SH-SY5Y (cell line): Measurements from ENCODE around the gene CYP2W1.

Experiments used
- GATA2 ChIP-seq: IDR thresholded peaks from 2 replicates; pipeline ENCODE4 v1.6.1; 2011; ENCODE audit warnings: mild to moderate bottlenecking, low read depth, low read length
- GATA3 ChIP-seq: IDR thresholded peaks from 2 replicates; pipeline ENCODE4 v1.6.1; 2011; ENCODE audit warnings: low read depth, mild to moderate bottlenecking, low read length, moderate library complexity

The CYP2W1 gene

DNA sequence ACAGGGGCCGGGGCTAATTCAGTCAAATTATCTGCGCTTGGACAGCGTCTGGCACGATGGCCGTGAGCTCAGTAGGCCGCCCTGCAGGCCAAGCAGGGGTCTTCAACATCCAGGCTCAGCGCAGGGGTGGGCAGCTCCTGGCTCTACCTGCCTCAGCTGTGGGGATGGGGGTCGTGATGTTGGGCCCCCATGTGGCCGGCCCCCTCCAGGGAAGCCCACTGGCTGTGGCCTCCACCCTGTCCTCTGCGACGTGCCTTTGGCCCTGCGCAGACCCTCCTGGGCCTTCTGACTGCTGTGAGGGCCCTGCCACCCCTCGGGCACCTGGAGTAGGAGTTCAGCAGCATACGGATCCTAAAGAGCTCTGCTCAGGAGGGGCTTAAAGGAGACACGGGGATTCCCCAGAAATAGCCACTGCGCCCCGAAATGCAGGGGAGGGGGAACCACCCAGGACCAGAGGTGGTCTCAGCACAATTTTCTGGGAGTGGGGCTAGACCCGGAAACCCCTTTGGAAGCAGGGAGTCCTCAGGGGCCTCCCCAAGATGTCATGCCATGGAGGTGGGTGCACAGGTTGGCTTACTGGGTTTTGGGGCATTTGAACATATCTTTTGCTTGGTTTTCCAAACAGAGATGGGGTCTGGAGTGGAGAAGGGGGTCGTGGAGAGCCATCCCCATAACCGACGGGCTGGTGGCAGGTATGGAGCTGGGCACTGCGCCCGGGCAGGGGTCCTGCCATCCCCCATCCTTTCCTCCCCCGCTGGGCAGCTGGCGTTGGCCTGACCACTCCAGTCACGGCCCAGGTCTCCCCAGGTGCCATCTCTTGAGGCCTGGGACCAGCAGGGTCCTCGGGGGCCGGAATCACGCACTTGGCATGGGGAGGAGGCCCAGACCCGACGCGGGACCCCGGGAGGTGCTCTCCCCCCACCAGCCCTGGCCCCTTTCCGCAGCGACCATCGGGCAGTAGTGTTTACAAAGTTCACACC, 24.5 kb upstream of the CYP2W1 start:
- TF ChIP-seq GATA2 (no peak), GATA3 (no peak)

DNA sequence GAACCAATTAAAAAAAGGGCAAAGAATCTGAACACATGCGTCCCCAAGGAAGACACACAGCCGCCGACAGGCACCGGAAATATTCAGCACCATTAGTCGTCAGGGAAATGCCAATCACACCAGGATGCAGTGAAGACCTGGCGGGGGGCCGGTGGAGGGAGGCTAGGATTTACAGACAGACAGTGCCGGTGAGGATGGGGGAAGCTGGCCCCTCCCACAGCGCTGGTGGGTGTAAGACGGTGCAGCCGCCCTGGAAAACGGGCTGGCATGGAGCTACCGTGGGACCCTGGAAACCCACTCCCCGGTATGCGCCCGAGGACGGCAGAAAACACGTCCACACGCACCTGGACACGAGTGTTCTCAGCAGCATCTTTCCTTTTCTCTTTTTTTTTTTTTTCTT, 23.7 kb upstream of the CYP2W1 start:
- TF ChIP-seq GATA3: no peak
- no peak for TF ChIP-seq GATA2

DNA sequence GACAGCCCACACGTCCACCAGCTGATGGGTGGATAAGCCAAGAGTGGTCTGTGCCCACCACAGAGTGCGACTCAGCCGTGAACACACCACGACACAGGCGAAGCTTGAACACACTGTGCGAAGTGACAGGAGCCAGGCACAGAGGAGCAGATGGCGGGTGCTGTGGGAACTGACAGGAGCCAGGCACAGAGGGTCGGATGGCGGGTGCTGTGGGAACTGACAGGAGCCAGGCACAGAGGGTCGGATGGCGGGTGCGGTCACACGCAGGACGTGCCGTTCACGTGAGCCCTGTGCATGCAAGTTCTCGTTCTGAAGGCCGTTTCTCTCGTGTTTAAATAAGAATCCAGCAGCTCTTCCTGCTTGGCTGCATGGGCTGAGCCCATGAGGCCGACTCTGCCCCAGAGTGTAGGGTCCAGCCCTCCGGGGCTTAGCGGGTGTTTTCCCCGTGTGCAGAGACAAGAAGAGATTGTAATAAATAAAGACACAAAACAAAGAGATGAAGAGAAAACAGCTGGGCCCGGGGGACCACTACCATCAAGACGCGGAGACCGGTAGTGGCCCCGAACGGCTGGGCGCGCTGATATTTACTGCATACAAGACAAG, 22.6 kb upstream of the CYP2W1 start:
- TF ChIP-seq GATA3 (no peak), GATA2 (peak; percentile 44)

DNA sequence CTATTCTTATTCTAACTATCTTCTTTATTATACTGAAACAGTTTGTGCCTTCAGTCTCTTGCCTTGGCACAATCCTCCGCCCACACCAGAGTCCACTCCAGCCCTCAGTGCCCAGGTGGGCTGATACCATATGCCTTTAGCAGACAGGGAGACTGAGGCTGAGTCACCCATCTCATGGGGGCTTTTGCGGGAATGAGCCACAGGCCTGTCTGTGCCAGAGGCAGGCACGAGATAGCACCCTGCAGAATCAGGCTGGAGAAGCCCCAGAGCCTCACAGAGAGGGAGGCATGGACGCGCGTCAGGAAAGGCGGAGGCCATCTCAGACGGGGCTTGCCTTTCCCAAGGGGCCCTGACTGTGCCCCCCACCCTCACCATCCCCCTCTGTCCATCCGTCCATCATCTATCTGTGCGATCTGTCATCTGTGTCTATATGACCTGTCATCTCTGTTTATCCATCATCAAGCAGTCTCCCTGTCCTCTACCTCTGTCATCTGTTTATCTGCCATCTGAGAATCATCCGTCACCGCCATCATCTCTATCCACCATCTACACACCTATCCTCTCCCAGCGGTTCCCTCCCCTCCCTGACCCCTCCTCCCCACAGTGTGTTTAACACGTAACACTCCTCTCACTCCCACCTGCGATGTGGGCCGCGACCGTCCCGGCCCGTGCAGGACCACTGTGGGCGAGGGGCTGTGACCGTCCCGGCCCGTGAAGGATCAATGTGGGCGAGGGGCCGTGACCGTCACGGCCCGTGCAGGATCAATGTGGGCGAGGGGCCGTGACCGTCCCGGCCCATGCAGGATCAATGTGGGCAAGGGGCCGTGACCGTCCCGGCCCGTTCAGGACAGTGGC, 21.2 kb upstream of the CYP2W1 start:
- TF ChIP-seq GATA3: no peak
- peak; percentile 48; the same call in 1 of the 2 replicates for TF ChIP-seq GATA2

DNA sequence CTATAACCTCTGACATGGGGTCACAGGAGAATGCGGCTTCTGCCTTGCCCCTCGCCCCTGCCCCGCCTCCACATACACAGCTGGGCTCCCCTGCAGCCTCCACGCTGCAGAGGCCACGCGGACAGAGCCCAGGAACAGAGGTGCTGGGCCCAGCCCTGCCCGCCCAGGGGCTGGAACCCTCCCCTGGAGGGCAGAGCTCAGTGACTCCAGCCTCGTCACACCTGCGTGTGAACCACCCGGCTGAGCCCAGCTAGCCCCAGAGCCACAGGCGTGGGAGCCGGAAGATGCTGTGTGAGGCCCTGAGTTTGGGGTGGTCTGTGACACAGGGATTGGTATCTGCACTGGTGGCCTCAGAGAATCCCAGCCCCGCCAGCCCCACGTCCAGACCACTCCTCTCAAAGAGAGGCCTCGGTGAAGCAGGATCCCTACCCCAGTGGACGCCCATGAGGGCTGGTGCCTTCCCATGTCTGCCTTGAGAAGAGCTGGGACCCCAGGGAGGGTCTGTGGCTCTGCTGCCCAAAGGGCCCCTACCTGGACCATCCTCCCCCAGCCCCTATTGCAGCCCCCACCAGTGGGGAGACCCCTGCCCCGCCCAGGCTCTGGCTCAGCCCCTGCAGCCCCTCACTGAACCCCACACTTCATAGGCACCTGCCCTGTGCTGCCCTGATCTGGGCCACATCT, 20.4 kb upstream of the CYP2W1 start:
- TF ChIP-seq GATA3: no peak
- TF ChIP-seq GATA2: no peak

DNA sequence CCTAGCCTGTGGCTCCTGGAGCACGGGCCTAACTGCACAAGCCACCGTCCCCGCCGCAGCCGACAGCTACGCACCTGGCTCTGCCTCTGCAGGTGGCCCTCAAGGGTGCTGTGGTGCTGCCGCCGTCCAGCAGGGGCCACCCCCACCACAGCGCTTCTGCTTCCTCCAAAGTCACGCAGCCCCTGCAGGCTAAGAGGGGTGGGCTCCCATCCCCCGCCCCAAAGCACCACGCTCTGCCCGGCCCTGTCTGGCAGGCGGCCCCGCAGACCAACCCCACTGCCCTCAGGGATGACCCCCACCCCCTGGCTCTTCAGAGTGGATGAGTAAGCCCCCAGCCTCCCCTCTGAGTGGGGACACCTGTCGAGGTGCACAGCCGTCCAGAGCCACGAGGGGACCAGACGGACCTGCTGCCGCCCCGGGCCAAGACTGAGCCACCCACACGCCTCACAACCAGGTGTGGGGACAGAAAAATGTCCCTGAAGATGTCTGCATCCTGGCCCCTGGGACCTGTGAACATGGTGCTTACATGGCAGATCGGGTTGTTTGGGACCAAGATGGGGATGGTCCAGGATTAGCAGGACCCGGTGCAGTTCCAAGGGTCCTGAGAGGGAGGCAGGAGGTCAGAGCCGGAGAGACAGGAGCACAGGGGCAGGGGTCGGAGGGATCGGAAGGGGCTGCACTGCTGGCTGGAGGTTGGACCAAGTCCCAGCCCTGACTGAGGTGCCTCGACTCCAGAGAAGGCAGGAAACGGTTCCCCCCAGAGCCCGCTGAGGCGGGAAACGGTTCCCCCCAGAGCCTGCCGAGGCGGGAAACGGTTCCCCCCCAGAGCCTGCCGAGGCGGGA, 19.5 kb upstream of the CYP2W1 start:
- TF ChIP-seq GATA2 (no peak), GATA3 (no peak)

DNA sequence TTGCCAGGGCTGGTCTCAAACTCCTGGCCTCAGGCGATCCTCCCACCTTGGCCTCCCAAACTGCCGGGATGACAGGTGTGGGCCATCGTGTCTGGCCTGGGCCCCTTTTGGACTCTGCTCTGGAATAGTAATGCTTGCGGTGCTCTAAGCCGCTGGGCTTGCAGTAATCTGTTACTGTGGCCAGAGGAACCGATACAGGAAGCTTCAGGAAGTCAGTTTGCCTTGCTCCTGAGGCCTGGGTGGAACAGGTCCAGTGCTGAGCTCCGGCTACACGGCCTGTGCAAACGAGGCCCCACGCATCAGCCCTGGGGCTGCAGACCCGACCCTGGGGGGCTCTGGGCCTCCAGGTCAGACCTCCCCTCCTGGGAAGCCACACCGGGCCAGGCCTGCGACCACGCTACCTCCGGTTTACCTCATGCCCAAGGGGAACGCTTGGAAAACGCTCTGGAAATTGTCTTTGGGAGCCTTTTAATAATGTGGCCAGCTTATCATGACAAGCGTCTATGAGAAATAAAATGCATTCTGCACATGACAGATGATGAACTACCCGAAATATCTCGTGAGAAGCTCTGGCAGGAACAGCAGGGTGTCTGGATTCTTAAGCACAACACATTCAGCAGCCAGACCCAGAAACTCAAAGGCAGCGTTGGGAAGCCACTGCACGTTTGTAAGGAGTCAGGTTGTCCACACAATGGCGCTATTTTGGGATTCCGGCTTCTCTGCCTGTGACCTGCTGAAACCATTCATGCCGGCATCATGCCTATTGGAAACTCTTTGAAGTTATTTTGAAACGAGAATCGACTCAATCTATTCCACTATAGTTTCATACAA, 18.4 kb upstream of the CYP2W1 start:
- TF ChIP-seq GATA3: no peak
- TF ChIP-seq GATA2: peak; percentile 75

DNA sequence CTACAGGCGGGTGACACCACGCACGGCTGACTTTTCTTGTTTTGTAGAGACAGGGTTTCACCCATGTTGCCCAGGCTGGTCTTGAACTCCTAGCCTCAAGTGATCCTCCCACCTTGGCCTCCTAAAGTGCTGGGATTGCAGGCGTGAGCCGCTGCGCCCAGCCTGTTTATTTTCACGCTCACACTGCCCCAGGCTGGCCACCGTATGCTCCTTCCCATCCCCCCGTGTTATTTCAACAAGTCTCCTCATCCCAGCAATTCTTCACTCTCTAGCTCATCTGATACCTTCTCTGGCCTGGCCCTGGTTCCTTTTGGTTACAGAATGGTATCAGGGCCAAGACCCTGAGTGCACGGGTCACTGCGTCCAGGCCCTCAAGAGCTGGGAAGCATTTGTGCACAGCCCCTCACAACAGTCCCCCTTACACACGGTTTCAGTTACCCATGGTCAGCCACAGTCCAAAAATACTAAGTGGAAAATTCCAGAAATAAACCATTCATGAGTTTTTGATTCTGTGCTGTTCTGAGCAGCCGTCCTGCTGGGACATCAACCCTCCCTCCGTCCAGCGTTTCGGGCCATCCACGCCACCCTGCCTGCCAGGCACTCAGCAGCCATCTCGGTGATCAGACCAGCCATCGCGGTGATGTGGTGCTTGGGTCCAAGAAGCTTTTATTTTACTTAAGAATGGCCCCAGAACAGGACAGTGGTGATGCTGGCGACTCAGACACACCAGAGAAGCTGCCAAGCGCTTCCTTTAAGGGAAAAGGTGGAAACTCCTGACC, 16.5 kb upstream of the CYP2W1 start:
- TF ChIP-seq GATA2: no peak

DNA sequence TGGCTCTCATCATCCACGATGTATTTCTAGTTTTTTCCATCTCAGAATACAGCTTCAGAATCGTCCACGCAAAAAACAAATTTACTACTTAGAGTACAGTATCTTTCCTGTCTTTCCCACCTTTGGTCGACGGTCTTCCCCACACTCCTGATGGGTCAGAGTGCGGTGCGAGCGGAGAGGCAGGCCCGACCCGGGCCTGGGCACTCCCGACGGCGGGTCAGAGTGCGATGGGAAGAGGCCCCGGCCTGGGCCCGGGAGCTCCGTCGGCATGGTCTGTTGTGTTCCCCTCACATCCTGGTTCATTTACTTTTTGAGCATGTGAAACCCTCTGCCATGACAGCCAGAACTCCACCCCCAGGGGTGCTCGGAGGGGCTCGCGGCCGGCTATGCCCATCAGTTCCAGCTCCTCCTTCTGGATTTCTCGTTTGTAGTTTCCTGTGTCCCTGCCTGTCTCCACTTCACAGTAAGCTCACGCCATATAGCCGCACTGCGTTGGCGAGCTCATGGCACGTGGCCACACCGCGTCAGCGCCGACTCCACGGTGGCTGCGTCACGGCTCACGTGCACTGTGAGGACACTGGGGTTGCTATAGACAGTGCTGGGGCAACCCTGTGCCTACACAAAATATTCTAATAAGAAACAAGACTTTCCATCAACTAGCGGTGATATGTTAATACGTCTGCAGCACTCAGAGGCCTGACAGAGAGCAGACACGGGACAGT, 15.5 kb upstream of the CYP2W1 start:
- TF ChIP-seq GATA3 (no peak), GATA2 (no peak)

DNA sequence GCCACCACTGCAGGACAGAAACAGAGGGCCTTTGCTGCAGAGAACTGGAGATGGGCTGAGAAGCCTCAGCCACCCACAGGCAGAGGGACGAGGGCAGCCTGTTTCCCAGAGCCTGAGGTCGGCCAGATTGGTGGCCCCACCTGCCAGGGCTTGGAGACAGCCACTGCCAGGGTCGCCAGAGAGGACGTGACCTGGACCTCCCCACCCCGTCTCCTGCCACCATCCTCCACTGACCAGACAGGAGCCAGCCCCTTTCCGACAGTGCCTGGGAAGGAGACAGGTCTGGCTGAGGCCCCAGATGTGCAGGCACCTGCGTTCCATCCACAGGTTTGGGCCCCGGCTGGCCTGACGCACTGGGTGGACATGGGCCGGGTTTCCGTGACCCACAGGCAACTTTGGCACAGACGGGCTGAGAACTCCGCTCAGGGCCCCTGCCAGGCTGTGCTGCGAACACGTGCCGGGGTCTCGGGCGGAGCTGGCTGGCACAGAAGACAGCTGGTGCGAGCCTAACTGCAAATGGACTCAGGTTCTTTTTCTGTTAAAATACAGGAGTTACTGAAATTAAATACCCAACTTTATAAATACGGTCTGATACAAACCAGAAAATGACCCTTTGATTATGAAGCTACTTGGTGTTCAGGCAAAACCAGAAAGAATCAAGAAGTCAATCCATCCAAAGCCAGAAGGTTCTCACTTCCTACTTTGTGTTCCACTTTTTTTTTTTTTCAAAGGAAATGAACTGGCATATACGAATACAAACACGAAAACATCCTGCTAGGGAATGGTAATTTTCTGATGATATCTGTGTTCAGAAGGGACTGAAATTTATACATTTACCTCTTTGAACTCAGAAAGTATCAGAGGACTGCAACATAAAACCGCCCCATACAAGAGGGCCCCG, 14.5 kb upstream of the CYP2W1 start:
- TF ChIP-seq GATA2 (no peak), GATA3 (no peak)

DNA sequence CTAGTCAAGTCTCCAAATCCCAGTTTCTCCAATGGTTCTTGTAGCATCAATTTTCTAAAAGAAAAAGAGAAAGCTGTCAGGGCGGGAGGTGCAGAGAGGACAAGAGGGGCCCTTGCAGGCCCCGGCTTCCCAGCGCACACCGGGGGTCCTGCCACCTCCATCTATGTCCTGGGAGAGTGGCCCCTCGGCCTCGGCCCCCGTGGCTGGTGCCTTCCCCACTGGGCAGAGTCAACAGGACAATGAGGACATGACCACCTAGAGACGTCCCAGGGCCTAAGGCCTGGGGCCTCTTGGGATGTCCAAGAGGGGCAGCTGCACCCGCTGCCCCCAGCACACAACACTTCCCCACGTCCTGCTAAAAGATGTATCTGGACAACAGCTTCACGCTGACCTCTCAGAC, 13.6 kb upstream of the CYP2W1 start:
- TF ChIP-seq GATA3 (no peak), GATA2 (no peak)

DNA sequence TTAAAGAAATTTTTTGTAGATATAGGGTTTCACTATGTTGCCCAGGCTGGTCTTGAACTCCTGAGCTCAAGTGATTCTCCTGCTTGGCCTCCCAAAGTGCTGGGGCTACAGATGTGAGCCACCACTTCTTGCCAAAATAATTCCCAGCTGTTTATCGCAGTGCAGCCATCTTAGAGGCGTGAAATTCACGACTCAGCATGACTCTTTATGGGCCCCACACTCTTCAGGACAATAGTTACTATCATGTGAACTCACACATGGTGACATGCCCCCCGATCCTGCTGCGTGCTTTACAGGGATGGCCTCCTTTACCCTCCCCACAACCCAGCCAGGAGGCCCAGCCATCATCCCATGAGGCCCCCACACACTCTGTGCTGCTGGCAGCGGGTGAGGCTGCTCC, 12.2 kb upstream of the CYP2W1 start:
- TF ChIP-seq GATA2 (no peak), GATA3 (no peak)
